Measurements from ENCODE around the gene TTC3. TPM values are rescaled to one million over a fixed set of nuclear protein-coding genes. Genes with fewer than 3 reads are reported as not detected.

Gene TTC3
- total RNA-seq, 2 donors from 2014 or later, result 169 to 201 TPM

- H3K27me3 ChIP-seq (replicated peaks; ENCODE audit: insufficient read depth), result no peaks in the 10 kb centered on the region
- H3K4me1 ChIP-seq (replicated peaks), result no peaks in the 10 kb centered on the region
- no peaks in the 10 kb centered on the region for H3K36me3 ChIP-seq
- DNase-seq (ENCODE audit: low spot score), result no peak
- 96% methylated on average over 3 of the region's 3 CpGs for WGBS
- intact Hi-C loops (cut with DNase I), result no loop called here
- no peak overlapping the region for H3K27ac ChIP-seq
- H3K9me3 ChIP-seq, result no peaks in the 10 kb centered on the region
- TF ChIP-seq POLR2AphosphoS5 (IDR thresholded peaks at IDR 0.05) (no peak), POLR2A (IDR thresholded peaks at IDR 0.05) (no peak)
- TF ChIP-seq, protein P1, sequence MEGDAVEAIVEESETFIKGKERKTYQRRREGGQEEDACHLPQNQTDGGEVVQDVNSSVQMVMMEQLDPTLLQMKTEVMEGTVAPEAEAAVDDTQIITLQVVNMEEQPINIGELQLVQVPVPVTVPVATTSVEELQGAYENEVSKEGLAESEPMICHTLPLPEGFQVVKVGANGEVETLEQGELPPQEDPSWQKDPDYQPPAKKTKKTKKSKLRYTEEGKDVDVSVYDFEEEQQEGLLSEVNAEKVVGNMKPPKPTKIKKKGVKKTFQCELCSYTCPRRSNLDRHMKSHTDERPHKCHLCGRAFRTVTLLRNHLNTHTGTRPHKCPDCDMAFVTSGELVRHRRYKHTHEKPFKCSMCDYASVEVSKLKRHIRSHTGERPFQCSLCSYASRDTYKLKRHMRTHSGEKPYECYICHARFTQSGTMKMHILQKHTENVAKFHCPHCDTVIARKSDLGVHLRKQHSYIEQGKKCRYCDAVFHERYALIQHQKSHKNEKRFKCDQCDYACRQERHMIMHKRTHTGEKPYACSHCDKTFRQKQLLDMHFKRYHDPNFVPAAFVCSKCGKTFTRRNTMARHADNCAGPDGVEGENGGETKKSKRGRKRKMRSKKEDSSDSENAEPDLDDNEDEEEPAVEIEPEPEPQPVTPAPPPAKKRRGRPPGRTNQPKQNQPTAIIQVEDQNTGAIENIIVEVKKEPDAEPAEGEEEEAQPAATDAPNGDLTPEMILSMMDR (IDR thresholded peaks at IDR 0.05), result no peak
- H3K4me3 ChIP-seq, result no peak overlapping the region
Observed at GRCh38 chr21:37183749-37184148, 110.7 kb downstream of the TTC3 start.

DNA sequence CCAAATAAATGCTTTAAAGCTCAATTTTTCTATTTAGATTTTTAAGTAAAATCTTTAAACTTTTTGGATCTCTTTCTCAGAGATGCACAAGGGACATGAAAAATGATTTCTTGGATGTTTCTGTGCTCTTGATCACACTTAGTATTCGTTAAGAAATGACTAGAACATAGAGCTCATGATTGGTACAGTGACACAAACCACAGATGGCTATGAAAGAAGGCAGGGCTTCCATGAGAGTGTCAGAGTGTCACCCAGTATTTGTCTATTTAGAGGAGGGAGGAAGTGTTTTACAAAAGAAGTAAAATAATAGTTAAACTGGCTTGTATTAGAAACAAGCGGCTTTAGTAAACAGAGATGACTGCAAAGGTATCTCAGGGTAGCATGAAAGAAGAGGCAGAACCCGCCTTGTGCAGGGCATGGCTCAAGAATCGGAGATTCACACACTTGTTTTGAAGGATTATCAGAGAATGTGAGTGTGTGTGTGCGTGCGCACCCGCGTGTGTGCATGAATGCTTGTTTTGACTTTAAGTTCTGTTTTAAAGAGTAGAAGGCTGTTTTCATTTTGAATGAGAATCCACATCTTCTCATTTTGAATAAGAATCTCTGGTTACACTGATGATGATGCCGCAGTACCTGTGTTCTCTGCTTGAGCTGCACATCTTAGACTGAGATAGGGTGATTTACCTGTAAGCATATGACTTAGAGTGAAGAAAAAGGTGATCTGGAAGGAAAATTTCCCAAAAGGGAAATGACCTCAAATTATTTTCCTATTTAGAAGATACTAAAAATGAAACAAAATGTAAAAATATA lies 111.9 kb downstream of the TTC3 start:
- H3K4me1 ChIP-seq (replicated peaks), result no peaks in the 10 kb centered on the region
- no peak for TF ChIP-seq POLR2AphosphoS5 (IDR thresholded peaks at IDR 0.05)
- TF ChIP-seq, protein P1 (IDR thresholded peaks at IDR 0.05), result no peak
- no peak for TF ChIP-seq POLR2A (IDR thresholded peaks at IDR 0.05)
- no peak for DNase-seq (ENCODE audit: low spot score)
- 91% methylated on average over 9 of the region's 9 CpGs for WGBS
- H3K4me3 ChIP-seq, result no peak overlapping the region
- H3K27me3 ChIP-seq (replicated peaks; ENCODE audit: insufficient read depth), result no peaks in the 10 kb centered on the region
- no peaks in the 10 kb centered on the region for H3K9me3 ChIP-seq
- no peak overlapping the region for H3K27ac ChIP-seq
- no peaks in the 10 kb centered on the region for H3K36me3 ChIP-seq
- intact Hi-C loops (cut with DNase I), result no loop called here

DNA sequence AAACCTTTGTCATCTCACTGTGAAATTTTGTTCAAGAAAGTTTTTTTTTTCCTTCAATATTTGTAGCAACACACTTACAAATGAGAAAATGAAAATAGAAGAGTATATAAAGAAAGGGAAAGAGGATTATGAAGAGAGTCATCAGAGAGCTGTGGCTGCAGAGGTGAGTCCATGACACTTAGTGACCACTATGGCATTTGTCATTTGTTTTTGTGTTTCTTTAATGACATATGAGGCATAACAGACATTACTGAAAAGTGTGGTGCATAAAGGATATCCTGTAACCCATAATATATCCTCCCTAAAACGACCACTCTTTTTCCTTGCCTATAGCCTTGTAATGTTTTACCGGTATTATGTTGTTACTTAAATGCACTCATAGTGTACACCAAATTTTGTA lies 113.9 kb downstream of the TTC3 start:
- Histone ChIP-seq H3K4me1 (replicated peaks) (no peaks in the 10 kb centered on the region), H3K9me3 (no peaks in the 10 kb centered on the region), H3K4me3 (no peak overlapping the region), H3K27me3 (replicated peaks; ENCODE audit: insufficient read depth) (no peaks in the 10 kb centered on the region), H3K36me3 (no peaks in the 10 kb centered on the region), H3K27ac (no peak overlapping the region)
- no peak for DNase-seq (ENCODE audit: low spot score)
- intact Hi-C loops (cut with DNase I), result no loop called here
- TF ChIP-seq POLR2AphosphoS5 (IDR thresholded peaks at IDR 0.05), result no peak
- WGBS, result 86% methylated on average over 2 of the region's 2 CpGs

DNA sequence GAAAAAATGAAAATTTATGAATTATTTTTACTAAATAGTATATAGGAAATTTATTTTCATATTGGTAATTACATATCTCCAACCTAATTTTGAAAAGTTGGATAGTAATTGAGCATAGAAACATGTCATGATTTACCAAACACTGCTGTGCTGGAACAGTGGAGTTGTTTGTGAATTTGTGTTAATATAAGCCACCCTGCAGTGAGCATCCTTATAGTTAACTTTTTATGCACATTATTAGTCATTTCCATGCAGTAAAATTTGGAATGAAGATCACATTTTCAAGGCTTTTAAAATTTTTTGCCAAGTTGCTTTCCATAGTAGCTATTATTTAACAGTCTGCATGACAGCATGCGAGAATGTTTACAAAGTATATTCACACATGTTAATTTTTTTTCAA lies 115.8 kb downstream of the TTC3 start:
- no peak for TF ChIP-seq POLR2A (IDR thresholded peaks at IDR 0.05)
- TF ChIP-seq, protein P1 (IDR thresholded peaks at IDR 0.05), result no peak
- no peak for TF ChIP-seq POLR2AphosphoS5 (IDR thresholded peaks at IDR 0.05)
- Histone ChIP-seq H3K9me3 (no peaks in the 10 kb centered on the region), H3K4me1 (replicated peaks) (no peaks in the 10 kb centered on the region), H3K27ac (no peak overlapping the region), H3K27me3 (replicated peaks; ENCODE audit: insufficient read depth) (no peaks in the 10 kb centered on the region), H3K4me3 (no peak overlapping the region), H3K36me3 (peaks cover 0 to 5% of the 10 kb centered on the region in 2 donors)
- intact Hi-C loops (cut with DNase I), result no loop called here
- WGBS, result 93% methylated on average over 1 of the region's 1 CpG
- no peak for DNase-seq (ENCODE audit: low spot score)

DNA sequence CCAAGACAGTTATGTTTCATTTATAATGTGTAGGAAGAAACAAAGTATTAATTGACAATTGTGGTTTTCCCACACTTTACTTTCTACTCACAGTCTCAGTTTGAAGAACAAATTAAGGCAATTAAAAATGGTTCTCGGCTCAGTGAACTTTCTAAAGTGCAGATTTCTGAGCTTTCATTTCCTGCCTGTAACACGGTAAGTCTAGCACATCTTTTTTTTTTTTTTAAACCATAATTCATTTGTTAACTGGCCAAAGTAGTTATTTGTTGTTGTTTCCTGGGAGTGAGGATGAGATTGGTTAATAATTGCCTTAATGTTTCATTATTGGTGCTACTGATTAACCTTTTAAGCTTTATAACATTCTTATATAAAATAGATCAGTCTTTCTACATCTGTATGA lies 119.0 kb downstream of the TTC3 start:
- WGBS, result 58% methylated on average over 2 of the region's 2 CpGs
- DNase-seq (ENCODE audit: low spot score), result no peak
- Histone ChIP-seq H3K4me1 (replicated peaks) (no peaks in the 10 kb centered on the region), H3K27me3 (replicated peaks; ENCODE audit: insufficient read depth) (no peaks in the 10 kb centered on the region), H3K27ac (no peak overlapping the region), H3K36me3 (peaks cover 0 to 5% of the 10 kb centered on the region in 2 donors), H3K4me3 (no peak overlapping the region), H3K9me3 (no peaks in the 10 kb centered on the region)
- TF ChIP-seq, protein P1 (IDR thresholded peaks at IDR 0.05), result no peak
- TF ChIP-seq POLR2A (IDR thresholded peaks at IDR 0.05) (no peak), POLR2AphosphoS5 (IDR thresholded peaks at IDR 0.05) (no peak)
- intact Hi-C loops (cut with DNase I), result no loop called here

Measured in prostate gland (tissue), 2 donors.